MM.1S (cell line): Measurements from ENCODE around the gene GINS3.
A peak's percentile ranks its signal among the peaks of the same experiment; 100 is the strongest.

Experiments
- DNase-seq: peaks from one replicate; pipeline ENCODE4 v3.0.0-alpha.2; 2015
- H2AFZ ChIP-seq: fragments of 300-600 bp; sonication (generic); 2 replicates; pipeline ENCODE4 v1.6.0; 2016; ENCODE audit warnings: antibody characterized with exemption, low read length
- H3F3A ChIP-seq: fragments of 300-600 bp; sonication (generic); 2 replicates; pipeline ENCODE4 v1.6.1; 2016; ENCODE audit warnings: mild to moderate bottlenecking, antibody characterized with exemption, low read length, moderate library complexity, mixed read lengths; ENCODE audit not compliant: insufficient read depth
- H3K27ac ChIP-seq: fragments of 300-600 bp; sonication (generic); 2 replicates; pipeline ENCODE4 v1.5.1; 2016; ENCODE audit warnings: mild to moderate bottlenecking, low read length
- H3K27me3 ChIP-seq: fragments of 300-600 bp; sonication (generic); replicated peaks from 2 replicates; pipeline ENCODE4 v1.6.0; 2016; ENCODE audit warnings: low read length; ENCODE audit not compliant: insufficient read depth
- H3K36me3 ChIP-seq: fragments of 300-600 bp; sonication (generic); replicated peaks from 2 replicates; pipeline ENCODE4 v1.6.1; 2016; ENCODE audit warnings: mild to moderate bottlenecking, low read length, mixed read lengths; ENCODE audit not compliant: insufficient read depth
- H3K4me1 ChIP-seq: fragments of 300-600 bp; sonication (generic); 2 replicates; pipeline ENCODE4 v1.6.1; 2016; ENCODE audit warnings: low read length, mixed read lengths
- H3K4me2 ChIP-seq: fragments of 300-600 bp; sonication (generic); 2 replicates; pipeline ENCODE4 v1.6.0; 2016; ENCODE audit warnings: low read depth, low read length
- H3K4me3 ChIP-seq: fragments of 300-600 bp; sonication (generic); 2 replicates; pipeline ENCODE4 v1.5.1; 2016; ENCODE audit warnings: low read length, mixed read lengths
- H3K79me2 ChIP-seq: fragments of 300-600 bp; sonication (generic); 2 replicates; pipeline ENCODE4 v1.6.1; 2016; ENCODE audit warnings: mixed run types, low read length, mixed read lengths
- H3K9ac ChIP-seq: fragments of 300-600 bp; sonication (generic); 2 replicates; pipeline ENCODE4 v1.6.1; 2016; ENCODE audit warnings: low read length, mixed read lengths
- H3K9me2 ChIP-seq: fragments of 300-600 bp; sonication (generic); replicated peaks from 2 replicates; pipeline ENCODE4 v1.6.1; 2016; ENCODE audit warnings: mild to moderate bottlenecking, low read length, mixed read lengths; ENCODE audit not compliant: insufficient read depth
- H3K9me3 ChIP-seq: fragments of 300-600 bp; sonication (generic); replicated peaks from 2 replicates; pipeline ENCODE4 v1.6.1; 2016; ENCODE audit warnings: mild to moderate bottlenecking, low read length, mixed read lengths; ENCODE audit not compliant: insufficient read depth
- H4K20me1 ChIP-seq: fragments of 300-600 bp; sonication (generic); 2 replicates; pipeline ENCODE4 v1.6.1; 2016; ENCODE audit warnings: mild to moderate bottlenecking, low read length, moderate library complexity, mixed read lengths; ENCODE audit not compliant: insufficient read depth
- CTCF ChIP-seq: fragments of 300-600 bp; sonication (generic); IDR thresholded peaks from 2 replicates; pipeline ENCODE4 v1.5.1; 2016; ENCODE audit warnings: antibody characterized with exemption, low read length, mixed read lengths
- EZH2 ChIP-seq: fragments of 300-600 bp; sonication (generic); optimal IDR thresholded peaks from 2 replicates; pipeline ENCODE3; 2017; ENCODE audit warnings: low read depth, mild to moderate bottlenecking, antibody characterized with exemption, low read length, mixed read lengths
- EZH2phosphoT487 ChIP-seq: fragments of 300-600 bp; sonication (generic); IDR thresholded peaks from 2 replicates; pipeline ENCODE4 v1.6.1; 2018; ENCODE audit warnings: antibody characterized with exemption, low read length

The GINS3 gene

GRCh38 chr16:58425245-58425644, 33.0 kb downstream of the GINS3 start:
- Histone ChIP-seq H4K20me1 (no peaks in the 10 kb centered on the region), H3K4me2 (no peak overlapping the region), H2AFZ (no peak overlapping the region), H3K4me3 (no peak overlapping the region), H3F3A (no peaks in the 10 kb centered on the region), H3K9me3 (no peaks in the 10 kb centered on the region), H3K9ac (no peak overlapping the region), H3K36me3 (no peaks in the 10 kb centered on the region), H3K79me2 (no peaks in the 10 kb centered on the region), H3K4me1 (no peaks in the 10 kb centered on the region), H3K27me3 (no peaks in the 10 kb centered on the region), H3K9me2 (no peaks in the 10 kb centered on the region), H3K27ac (no peak overlapping the region)
- no peak for DNase-seq
- TF ChIP-seq EZH2 (no peak), EZH2phosphoT487 (no peak)

GRCh38 chr16:58425756-58426494, 33.7 kb downstream of the GINS3 start:
- no peak overlapping the region for H3K4me2 ChIP-seq
- no peaks in the 10 kb centered on the region for H3K36me3 ChIP-seq
- H2AFZ ChIP-seq = no peak overlapping the region
- TF ChIP-seq EZH2phosphoT487 (no peak), EZH2 (no peak), CTCF (no peak)
- no peaks in the 10 kb centered on the region for H3K9me3 ChIP-seq
- H3K27me3 ChIP-seq = no peaks in the 10 kb centered on the region
- H3K4me3 ChIP-seq = no peak overlapping the region
- H3K4me1 ChIP-seq = no peaks in the 10 kb centered on the region
- no peak overlapping the region for H3K27ac ChIP-seq
- no peak overlapping the region for H3K9ac ChIP-seq
- H4K20me1 ChIP-seq = no peaks in the 10 kb centered on the region
- peak; percentile 42 for DNase-seq
- no peaks in the 10 kb centered on the region for H3K79me2 ChIP-seq
- H3K9me2 ChIP-seq = no peaks in the 10 kb centered on the region
- H3F3A ChIP-seq = no peaks in the 10 kb centered on the region

GRCh38 chr16:58426966-58427365, 34.7 kb downstream of the GINS3 start:
- H3F3A ChIP-seq = no peaks in the 10 kb centered on the region
- H3K9ac ChIP-seq = no peak overlapping the region
- H4K20me1 ChIP-seq = no peaks in the 10 kb centered on the region
- H3K27me3 ChIP-seq = no peaks in the 10 kb centered on the region
- no peaks in the 10 kb centered on the region for H3K9me3 ChIP-seq
- H3K36me3 ChIP-seq = no peaks in the 10 kb centered on the region
- TF ChIP-seq EZH2 = no peak
- TF ChIP-seq CTCF = no peak
- no peak for TF ChIP-seq EZH2phosphoT487
- no peaks in the 10 kb centered on the region for H3K79me2 ChIP-seq
- no peak overlapping the region for H3K4me3 ChIP-seq
- H3K27ac ChIP-seq = no peak overlapping the region
- H2AFZ ChIP-seq = no peak overlapping the region
- no peaks in the 10 kb centered on the region for H3K9me2 ChIP-seq
- DNase-seq = no peak
- H3K4me1 ChIP-seq = no peaks in the 10 kb centered on the region
- no peak overlapping the region for H3K4me2 ChIP-seq
